PC-3 (cell line): ENCODE measurements around the gene NMRK2. TPM values are rescaled to one million over a fixed set of nuclear protein-coding genes. Genes with fewer than 3 reads are reported as not detected.
"Not testable (repeated sequence)": the region's sequence is repeated elsewhere in the genome, so short reads cannot be mapped to it uniquely, and the experiment has no call there.

Experiments used
- ATAC-seq: fragments of 200-7000 bp; cut with Tn5 transposase; 2 replicates; pipeline ENCODE4 v1.9.1; 2020; ENCODE audit warnings: mild to moderate bottlenecking, moderate library complexity
- BruUV-seq: library from RNA; stranded (reverse); fragments of 400-500 nt; replicated peaks from 2 replicates; lab custom pipeline; 2021; lab: Mats Ljungman, UMichigan
- CTCF ChIA-PET: fragments of 300-600 bp; sonication (Branson Sonifier 250); formaldehyde crosslinking; loops from one replicate; lab custom pipeline; 2022; ENCODE audit warnings: antibody characterized with exemption; lab: Charles Lee
- POLR2A ChIA-PET: fragments of 300-600 bp; sonication (Branson Sonifier 250); formaldehyde crosslinking; loops from one replicate; lab custom pipeline; 2022; ENCODE audit warnings: antibody characterized with exemption; ENCODE audit not compliant: unreplicated experiment; lab: Charles Lee
- DNase-seq: peaks from one replicate; pipeline ENCODE4 v3.0.0-alpha.2; 2015
- H2AFZ ChIP-seq: fragments of 300-600 bp; sonication (generic); 2 replicates; pipeline ENCODE4 v1.6.0; 2016; ENCODE audit warnings: antibody characterized with exemption, low read length
- H3F3A ChIP-seq: fragments of 300-600 bp; sonication (generic); one replicate; pipeline ENCODE4 v1.6.0; 2017; ENCODE audit warnings: antibody characterized with exemption, low read length, control low read depth, mild to moderate bottlenecking; ENCODE audit not compliant: unreplicated experiment
- H3K27ac ChIP-seq: fragments of 300-600 bp; sonication (generic); 2 replicates; pipeline ENCODE4 v1.5.1; 2016; ENCODE audit warnings: mild to moderate bottlenecking, low read length
- H3K27me3 ChIP-seq: fragments of 300-600 bp; sonication (generic); 2 replicates; pipeline ENCODE4 v1.6.1; 2016; ENCODE audit warnings: low read length, mixed read lengths
- H3K36me3 ChIP-seq: fragments of 300-600 bp; sonication (generic); 2 replicates; pipeline ENCODE4 v1.6.1; 2016; ENCODE audit warnings: low read depth, mixed run types, low read length, mixed read lengths
- H3K4me1 ChIP-seq: fragments of 300-600 bp; sonication (generic); 2 replicates; pipeline ENCODE4 v1.5.1; 2016; ENCODE audit warnings: low read length; ENCODE audit not compliant: insufficient read depth
- H3K4me2 ChIP-seq: fragments of 300-600 bp; sonication (generic); 2 replicates; pipeline ENCODE4 v1.6.0; 2016; ENCODE audit warnings: low read length
- H3K4me3 ChIP-seq: fragments of 300-600 bp; sonication (generic); 2 replicates; pipeline ENCODE4 v1.5.1; 2016; ENCODE audit warnings: mild to moderate bottlenecking, low read length, mixed read lengths
- H3K79me2 ChIP-seq: fragments of 300-600 bp; sonication (generic); 2 replicates; pipeline ENCODE4 v1.6.1; 2017; ENCODE audit warnings: low read length, mixed read lengths
- H3K9ac ChIP-seq: fragments of 300-600 bp; sonication (generic); 2 replicates; pipeline ENCODE4 v1.6.0; 2016; ENCODE audit warnings: mild to moderate bottlenecking, low read length
- H3K9me2 ChIP-seq: fragments of 300-600 bp; sonication (generic); replicated peaks from 2 replicates; pipeline ENCODE4 v1.6.1; 2016; ENCODE audit warnings: mixed run types, low read length, mixed read lengths
- H3K9me3 ChIP-seq: fragments of 300-600 bp; sonication (generic); 2 replicates; pipeline ENCODE4 v1.6.1; 2016; ENCODE audit warnings: low read length, mixed read lengths
- H4K20me1 ChIP-seq: fragments of 300-600 bp; sonication (generic); 2 replicates; pipeline ENCODE4 v1.6.1; 2016; ENCODE audit warnings: low read length, mixed read lengths
- CTCF ChIP-seq: fragments of 300-600 bp; sonication (generic); conservative IDR thresholded peaks from 2 replicates; pipeline ENCODE4 v1.5.1; 2017; ENCODE audit warnings: antibody characterized with exemption, low read depth, mild to moderate bottlenecking, low read length
- EZH2 ChIP-seq: fragments of 300-600 bp; sonication (generic); IDR thresholded peaks from one replicate; pipeline ENCODE4 v1.6.1; 2017; ENCODE audit warnings: antibody characterized with exemption, mild to moderate bottlenecking, low read length; ENCODE audit not compliant: unreplicated experiment
- EZH2phosphoT487 ChIP-seq: fragments of 300-600 bp; sonication (generic); IDR thresholded peaks from 2 replicates; pipeline ENCODE4 v1.6.1; 2018; ENCODE audit warnings: mild to moderate bottlenecking, antibody characterized with exemption, low read length, borderline replicate concordance
- intact Hi-C: fragments of 100-400 bp; cut with micrococcal nuclease; formaldehyde crosslinking; loops from 2 replicates; pipeline ENCODE4 v1.9.0; 2023
- total RNA-seq: library from RNA; depleted of rRNA; stranded (reverse); fragments of >200 nt; gene quantifications from 2 replicates; pipeline ENCODE4 v1.2.3, GENCODE V29; 2014

Gene NMRK2
- total RNA-seq, 1 experiment from 2014 or later, result not detected

GRCh38 chr19:3950871-3951861, 18.3 kb downstream of the NMRK2 start:
- Histone ChIP-seq H3K4me3 (no peak overlapping the region), H3K9ac (no peak overlapping the region), H3K27ac (no peak overlapping the region), H3K4me2 (no peak overlapping the region), H3K36me3 (no peaks in the 10 kb centered on the region), H3K79me2 (no peaks in the 10 kb centered on the region), H3K9me2 (no peaks in the 10 kb centered on the region), H3K4me1 (no peaks in the 10 kb centered on the region), H3K27me3 (no peaks in the 10 kb centered on the region), H2AFZ (no peak overlapping the region), H3F3A (no peaks in the 10 kb centered on the region), H4K20me1 (no peaks in the 10 kb centered on the region), H3K9me3 (no peaks in the 10 kb centered on the region)
- ChIA-PET POLR2A (no interaction called here), CTCF (interaction anchor here (0.5 kb wide), 1 partner anchor 37 kb away, joined by 8 read pairs; no protein-coding TSS in a partner anchor)
- intact Hi-C loops, result no loop called here
- DNase-seq (no peak), ATAC-seq (no peak)
- BruUV-seq, result no TSS peak
- no peak for TF ChIP-seq EZH2phosphoT487
- no peak for TF ChIP-seq CTCF
- TF ChIP-seq EZH2, result no peak

GRCh38 chr19:3952755-3953276, 19.9 kb downstream of the NMRK2 start:
- H3K4me1 ChIP-seq, POLR2A ChIA-PET, H3K27ac ChIP-seq, H3K9ac ChIP-seq, H3K27me3 ChIP-seq, H3K9me3 ChIP-seq, ATAC-seq, BruUV-seq, intact Hi-C loops, H2AFZ ChIP-seq, H3K4me3 ChIP-seq, H3K4me2 ChIP-seq, DNase-seq, CTCF ChIA-PET, H4K20me1 ChIP-seq, H3F3A ChIP-seq, H3K9me2 ChIP-seq, H3K79me2 ChIP-seq, H3K36me3 ChIP-seq: not testable (repeated sequence)

GRCh38 chr19:3954107-3954506, 21.2 kb downstream of the NMRK2 start:
- Histone ChIP-seq H3K9me3 (no peaks in the 10 kb centered on the region), H4K20me1 (no peaks in the 10 kb centered on the region), H3K9ac (no peak overlapping the region), H3K36me3 (no peaks in the 10 kb centered on the region), H3K79me2 (no peaks in the 10 kb centered on the region), H3K4me3 (no peak overlapping the region), H3K27ac (no peak overlapping the region), H3K4me1 (no peaks in the 10 kb centered on the region), H3K4me2 (no peak overlapping the region), H2AFZ (no peak overlapping the region), H3K27me3 (no peaks in the 10 kb centered on the region), H3K9me2 (no peaks in the 10 kb centered on the region), H3F3A (no peaks in the 10 kb centered on the region)
- TF ChIP-seq CTCF (no peak), EZH2phosphoT487 (no peak), EZH2 (no peak)
- no peak for DNase-seq
- ChIA-PET CTCF (no interaction called here), POLR2A (no interaction called here)
- intact Hi-C loops, result no loop called here
- no TSS peak for BruUV-seq
- no peak for ATAC-seq

- DNase-seq, H3K4me1 ChIP-seq, ATAC-seq, H3K27ac ChIP-seq, CTCF ChIA-PET, H3K4me3 ChIP-seq, H3K9me3 ChIP-seq, intact Hi-C loops, H3K79me2 ChIP-seq, BruUV-seq, H3K36me3 ChIP-seq, H3K9ac ChIP-seq, H3F3A ChIP-seq, H3K9me2 ChIP-seq, H4K20me1 ChIP-seq, POLR2A ChIA-PET, H3K27me3 ChIP-seq, H3K4me2 ChIP-seq, H2AFZ ChIP-seq: not testable (repeated sequence)
Measured at GRCh38 chr19:3955276-3955675, 22.4 kb downstream of the NMRK2 start.
